Uterus (tissue), 4 donors: Measurements from ENCODE around the gene SLC27A1. TPM values are rescaled to one million over a fixed set of nuclear protein-coding genes. Genes with fewer than 3 reads are reported as not detected.

Experiments
- DNase-seq, 2 donors: peaks; one replicate each; pipeline ENCODE4 v3.0.0-alpha.2; 2019 to 2020
- H3K27ac ChIP-seq, 2 donors: fragments of 200-600 bp; sonication (generic); 1 replicate in 1 of 2; 2 replicates in 1 of 2; pipeline ENCODE4 v1.5.1; 2016 to 2018
- H3K27me3 ChIP-seq, 2 donors: fragments of 200-600 bp; sonication (generic); one replicate each; pipeline ENCODE4 v1.5.1; 2018 to 2019; ENCODE audit warnings: control low read depth in 1 of 2
- H3K36me3 ChIP-seq, 2 donors: fragments of 200-600 bp; sonication (generic); one replicate each; pipeline ENCODE4 v1.5.1; 2019; ENCODE audit warnings: control low read depth in 1 of 2
- H3K4me1 ChIP-seq, 2 donors: fragments of 200-600 bp; sonication (generic); one replicate each; pipeline ENCODE4 v1.5.1; 2018 to 2019; ENCODE audit warnings: control low read depth in 1 of 2
- H3K4me3 ChIP-seq, 2 donors: fragments of 200-600 bp; sonication (generic); 1 replicate in 1 of 2; 2 replicates in 1 of 2; pipeline ENCODE4 v1.5.1; 2018 to 2019; ENCODE audit warnings: mild to moderate bottlenecking in 1 of 2
- H3K9me3 ChIP-seq, 2 donors: fragments of 200-600 bp; sonication (generic); one replicate each; pipeline ENCODE4 v1.5.1; 2019; ENCODE audit warnings: control low read depth in 1 of 2
- POLR2A ChIP-seq, 2 donors: fragments of 450-650 bp; IDR thresholded peaks; one replicate each; pipeline ENCODE4 v1.6.1; 2016; ENCODE audit warnings: antibody characterized with exemption in 2 of 2, mild to moderate bottlenecking in 1 of 2, moderate library complexity in 1 of 2
- intact Hi-C: fragments of 100-400 bp; cut with DNase I; formaldehyde crosslinking; loops from one replicate; pipeline ENCODE4 v1.15.1; 2023; ENCODE audit warnings: low total_unique reads
- total RNA-seq, 4 donors: library from RNA; depleted of rRNA in 3 of 4; stranded (reverse); fragments of >200 nt in 3 of 4; gene quantifications; one replicate each; pipeline versions ENCODE4 v1.1.0 to v1.2.4, GENCODE V29; 2014 to 2023
- TF ChIP-seq, protein P1 (sequence below), 4 experiments: fragments of 200-600 bp in 2 of 4; fragments of 450-650 bp in 2 of 4; sonication (generic) in 2 of 4; IDR thresholded peaks; one replicate each; pipeline ENCODE4 v1.5.1; 2016 to 2019; ENCODE audit warnings: antibody characterized with exemption in 4 of 4, mild to moderate bottlenecking in 2 of 4, moderate library complexity in 1 of 4
- donor health status: DM: yes; HTN: yes; CAD: no.

The SLC27A1 gene
- total RNA-seq, 4 donors from 2014 or later, result 7.1 to 36.5 (median 26.9) TPM

DNA sequence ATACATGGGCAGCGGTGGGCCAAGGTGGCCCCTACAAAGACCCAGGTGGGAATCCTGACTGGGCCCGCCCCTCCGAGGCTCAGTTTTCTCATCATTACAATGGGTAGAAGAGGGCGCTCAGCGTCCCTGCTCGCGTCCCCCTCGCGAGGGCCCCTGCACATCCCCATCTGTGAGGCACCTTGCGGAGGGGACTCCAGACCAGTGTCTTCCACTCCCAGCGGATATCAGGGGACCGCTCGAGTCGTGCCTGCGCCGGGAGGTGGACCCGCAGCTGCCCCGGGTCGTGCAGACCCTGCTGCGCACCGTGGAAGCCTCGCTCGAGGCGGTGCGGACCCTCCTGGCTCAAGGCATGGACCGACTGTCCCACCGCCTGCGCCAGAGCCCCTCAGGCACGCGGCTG lies 69.8 kb downstream of the SLC27A1 start:
- H3K36me3 ChIP-seq, result no peaks in the 10 kb centered on the region
- H3K9me3 ChIP-seq, result no peaks in the 10 kb centered on the region
- H3K27ac ChIP-seq, result no peak overlapping the region
- no peak for DNase-seq
- intact Hi-C loops, result no loop called here
- H3K4me3 ChIP-seq, result no peak overlapping the region
- H3K4me1 ChIP-seq, result peaks cover 0 to 8% of the 10 kb centered on the region in 2 donors
- H3K27me3 ChIP-seq, result no peaks in the 10 kb centered on the region
- TF ChIP-seq, protein P1, sequence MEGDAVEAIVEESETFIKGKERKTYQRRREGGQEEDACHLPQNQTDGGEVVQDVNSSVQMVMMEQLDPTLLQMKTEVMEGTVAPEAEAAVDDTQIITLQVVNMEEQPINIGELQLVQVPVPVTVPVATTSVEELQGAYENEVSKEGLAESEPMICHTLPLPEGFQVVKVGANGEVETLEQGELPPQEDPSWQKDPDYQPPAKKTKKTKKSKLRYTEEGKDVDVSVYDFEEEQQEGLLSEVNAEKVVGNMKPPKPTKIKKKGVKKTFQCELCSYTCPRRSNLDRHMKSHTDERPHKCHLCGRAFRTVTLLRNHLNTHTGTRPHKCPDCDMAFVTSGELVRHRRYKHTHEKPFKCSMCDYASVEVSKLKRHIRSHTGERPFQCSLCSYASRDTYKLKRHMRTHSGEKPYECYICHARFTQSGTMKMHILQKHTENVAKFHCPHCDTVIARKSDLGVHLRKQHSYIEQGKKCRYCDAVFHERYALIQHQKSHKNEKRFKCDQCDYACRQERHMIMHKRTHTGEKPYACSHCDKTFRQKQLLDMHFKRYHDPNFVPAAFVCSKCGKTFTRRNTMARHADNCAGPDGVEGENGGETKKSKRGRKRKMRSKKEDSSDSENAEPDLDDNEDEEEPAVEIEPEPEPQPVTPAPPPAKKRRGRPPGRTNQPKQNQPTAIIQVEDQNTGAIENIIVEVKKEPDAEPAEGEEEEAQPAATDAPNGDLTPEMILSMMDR (IDR thresholded peaks at IDR 0.05), result no peak
- TF ChIP-seq POLR2A (IDR thresholded peaks at IDR 0.05), result no peak

DNA sequence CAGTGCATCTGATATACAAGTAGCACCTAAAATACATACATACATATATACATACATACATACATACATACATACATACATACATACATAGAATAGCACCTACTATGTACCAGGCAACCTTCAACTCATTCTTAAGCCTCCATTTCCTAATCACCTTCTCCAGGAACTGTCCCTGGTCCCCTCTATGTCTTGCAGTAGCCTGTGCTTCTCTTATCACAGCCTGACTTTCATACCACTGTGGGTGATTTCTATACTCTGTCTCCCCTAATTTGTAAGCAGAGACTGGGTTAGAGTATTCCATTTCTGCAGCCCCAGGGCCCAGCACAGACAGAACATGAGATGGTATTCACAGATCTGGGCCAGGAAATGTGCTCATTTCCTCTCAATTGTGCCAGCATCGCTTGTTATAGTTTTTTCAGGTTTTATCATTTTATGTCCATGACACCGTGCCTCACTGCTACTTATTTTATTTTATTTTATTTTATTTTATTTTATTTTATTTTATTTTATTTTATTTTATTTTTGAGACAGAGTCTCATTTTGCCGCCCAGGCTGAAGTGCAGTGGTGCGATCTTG lies 70.9 kb downstream of the SLC27A1 start:
- Histone ChIP-seq H3K36me3 (no peaks in the 10 kb centered on the region), H3K27ac (no peak overlapping the region), H3K4me1 (peaks cover 0 to 8% of the 10 kb centered on the region in 2 donors), H3K9me3 (no peaks in the 10 kb centered on the region), H3K4me3 (no peak overlapping the region), H3K27me3 (no peaks in the 10 kb centered on the region)
- TF ChIP-seq, protein P1 (IDR thresholded peaks at IDR 0.05), result no peak
- TF ChIP-seq POLR2A (IDR thresholded peaks at IDR 0.05), result no peak
- intact Hi-C loops, result no loop called here
- DNase-seq, result no peak

DNA sequence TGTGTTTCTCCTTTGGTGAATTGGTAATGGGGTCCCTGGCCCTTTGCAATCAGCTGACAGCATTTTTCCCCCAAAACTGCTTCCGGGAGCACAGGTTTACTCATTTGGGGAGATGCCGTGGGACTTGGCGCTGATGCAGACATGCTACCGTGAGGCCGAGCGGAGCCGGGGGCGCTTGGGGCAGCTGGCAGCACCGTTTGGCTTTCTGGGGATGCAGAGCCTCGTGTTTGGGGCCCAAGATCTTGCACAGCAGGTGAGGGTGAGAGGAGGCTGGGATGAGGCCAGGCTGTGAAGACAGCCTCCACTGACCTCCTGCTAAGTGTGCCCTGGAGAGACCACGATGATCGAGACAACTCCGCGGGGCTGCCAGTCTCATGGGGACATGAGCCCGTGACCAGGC lies 71.7 kb downstream of the SLC27A1 start:
- Histone ChIP-seq H3K4me3 (no peak overlapping the region), H3K9me3 (no peaks in the 10 kb centered on the region), H3K27ac (no peak overlapping the region), H3K36me3 (no peaks in the 10 kb centered on the region), H3K4me1 (peaks cover 0 to 8% of the 10 kb centered on the region in 2 donors), H3K27me3 (no peaks in the 10 kb centered on the region)
- TF ChIP-seq, protein P1 (IDR thresholded peaks at IDR 0.05), result no peak
- intact Hi-C loops, result no loop called here
- no peak for DNase-seq

DNA sequence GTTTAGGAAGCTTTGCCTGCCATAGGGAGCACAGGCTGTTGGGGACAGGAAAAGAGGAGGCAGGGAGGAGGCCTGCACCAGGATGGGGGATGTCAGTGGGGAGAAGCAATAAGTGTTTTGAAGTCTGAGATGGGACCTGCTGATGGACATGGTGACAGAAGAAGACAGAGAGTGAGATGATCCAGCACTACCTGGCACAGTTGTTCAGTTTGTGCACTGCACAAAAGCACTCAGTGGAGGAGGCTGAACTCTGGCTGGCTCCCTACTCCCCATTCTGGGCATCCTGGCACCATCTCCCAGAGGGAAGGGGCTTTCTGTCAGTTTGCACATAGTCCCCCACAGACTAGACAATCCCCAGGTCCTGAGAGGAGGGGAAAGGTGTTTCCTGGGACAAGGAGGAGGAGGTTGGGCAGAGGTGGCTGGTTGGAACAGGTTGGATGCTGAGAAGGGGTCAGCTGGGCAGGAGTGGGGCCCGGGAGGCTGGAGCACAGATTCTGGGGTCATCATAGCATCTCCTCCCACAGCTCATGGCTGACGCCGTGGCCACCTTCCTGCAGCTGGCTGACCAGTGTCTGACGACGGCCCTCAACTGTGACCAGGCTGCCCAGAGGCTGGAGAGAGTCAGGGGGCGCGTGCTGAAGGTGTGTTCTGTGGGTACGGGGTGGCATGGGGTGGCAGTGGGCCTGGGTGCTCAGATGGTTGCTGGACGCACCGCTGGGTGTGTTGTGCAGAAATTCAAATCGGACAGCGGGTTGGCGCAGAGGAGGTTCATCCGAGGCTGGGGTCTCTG lies 72.7 kb downstream of the SLC27A1 start:
- no peak for TF ChIP-seq POLR2A (IDR thresholded peaks at IDR 0.05)
- TF ChIP-seq, protein P1 (IDR thresholded peaks at IDR 0.05), result no peak
- Histone ChIP-seq H3K27ac (no peak overlapping the region), H3K9me3 (no peaks in the 10 kb centered on the region), H3K4me3 (no peak overlapping the region), H3K4me1 (peaks cover 0 to 8% of the 10 kb centered on the region in 2 donors), H3K27me3 (no peaks in the 10 kb centered on the region), H3K36me3 (no peaks in the 10 kb centered on the region)
- intact Hi-C loops, result no loop called here
- DNase-seq, result no peak

DNA sequence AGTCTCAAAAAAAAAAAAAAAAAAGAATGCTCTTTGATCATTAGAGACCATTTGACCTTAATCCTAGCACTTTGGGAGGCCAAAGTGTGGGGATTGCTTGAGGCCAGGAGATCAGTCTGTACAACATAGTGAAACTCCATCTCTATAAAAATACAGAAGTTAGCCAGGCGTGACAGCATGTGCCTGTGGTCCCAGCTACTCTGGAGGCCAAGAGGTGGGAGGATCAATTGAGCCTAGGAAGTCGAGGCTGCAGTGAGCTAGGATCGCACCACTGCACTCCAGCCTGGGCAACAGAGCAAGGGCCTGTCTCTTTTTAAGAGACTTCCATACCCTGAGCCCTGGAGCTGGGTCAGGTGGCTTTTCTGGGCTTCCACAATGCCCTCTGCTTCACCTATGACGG lies 73.7 kb downstream of the SLC27A1 start:
- TF ChIP-seq, protein P1 (IDR thresholded peaks at IDR 0.05), result no peak
- no peak for TF ChIP-seq POLR2A (IDR thresholded peaks at IDR 0.05)
- H3K27me3 ChIP-seq, result no peaks in the 10 kb centered on the region
- no peaks in the 10 kb centered on the region for H3K36me3 ChIP-seq
- intact Hi-C loops, result no loop called here
- H3K27ac ChIP-seq, result no peak overlapping the region
- peaks cover 0 to 5% of the 10 kb centered on the region in 2 donors for H3K4me1 ChIP-seq
- no peak overlapping the region for H3K4me3 ChIP-seq
- no peaks in the 10 kb centered on the region for H3K9me3 ChIP-seq
- no peak for DNase-seq
